ENCODE results near the gene IL31RA.

GRCh38 chr5:55848783-55849182 lies 2.4 kb upstream of the IL31RA start:
- TF ChIP-seq CTCF (IDR thresholded peaks at IDR 0.05) (no peak), POLR2A (IDR thresholded peaks at IDR 0.05) (no peak)

All from lower leg skin (tissue), 3 donors.